Right lobe of liver (tissue), 4 donors: Measurements from ENCODE around the gene OLFML2B.

Source experiments
- POLR2A ChIP-seq: fragments of 450-650 bp; IDR thresholded peaks from one replicate; pipeline ENCODE4 v1.6.1; 2017; ENCODE audit warnings: antibody characterized with exemption, mild to moderate bottlenecking
- TF ChIP-seq, protein P1 (sequence below), 4 donors: fragments of 200-600 bp in 3 of 4; fragments of 450-650 bp in 1 of 4; IDR thresholded peaks; one replicate each; pipeline versions ENCODE4 v1.5.1 to v1.8.0; 2016 to 2022; ENCODE audit warnings: antibody characterized with exemption in 4 of 4, mild to moderate bottlenecking in 2 of 4
- donor health status: DM: no; HTN: no; CAD: no.
- donor health status: DM: no; HTN: no; CAD: no.
- donor health status: DM: no; HTN: yes; CAD: no.

DNA sequence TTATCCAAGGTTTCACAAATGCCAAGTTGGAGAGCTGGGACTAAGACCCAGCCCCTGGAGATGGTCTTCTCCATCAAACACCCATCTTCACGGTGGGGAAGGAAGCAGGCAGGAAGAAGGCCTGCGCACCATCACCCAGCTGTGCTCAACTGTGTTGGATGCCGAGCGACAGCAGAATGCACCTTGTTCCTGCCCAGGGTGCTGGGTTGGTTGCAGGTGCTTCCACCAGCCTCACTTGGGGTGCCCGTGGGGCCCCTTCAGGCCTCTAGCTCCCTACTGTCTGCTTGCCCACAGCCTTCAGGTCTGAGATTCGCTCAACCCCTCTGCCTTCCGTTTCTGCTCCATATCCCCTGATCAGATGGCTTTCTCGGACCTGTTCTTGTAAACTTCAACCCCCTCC is 42.5 kb downstream of the OLFML2B start:
- no peak for TF ChIP-seq POLR2A
- TF ChIP-seq, protein P1, sequence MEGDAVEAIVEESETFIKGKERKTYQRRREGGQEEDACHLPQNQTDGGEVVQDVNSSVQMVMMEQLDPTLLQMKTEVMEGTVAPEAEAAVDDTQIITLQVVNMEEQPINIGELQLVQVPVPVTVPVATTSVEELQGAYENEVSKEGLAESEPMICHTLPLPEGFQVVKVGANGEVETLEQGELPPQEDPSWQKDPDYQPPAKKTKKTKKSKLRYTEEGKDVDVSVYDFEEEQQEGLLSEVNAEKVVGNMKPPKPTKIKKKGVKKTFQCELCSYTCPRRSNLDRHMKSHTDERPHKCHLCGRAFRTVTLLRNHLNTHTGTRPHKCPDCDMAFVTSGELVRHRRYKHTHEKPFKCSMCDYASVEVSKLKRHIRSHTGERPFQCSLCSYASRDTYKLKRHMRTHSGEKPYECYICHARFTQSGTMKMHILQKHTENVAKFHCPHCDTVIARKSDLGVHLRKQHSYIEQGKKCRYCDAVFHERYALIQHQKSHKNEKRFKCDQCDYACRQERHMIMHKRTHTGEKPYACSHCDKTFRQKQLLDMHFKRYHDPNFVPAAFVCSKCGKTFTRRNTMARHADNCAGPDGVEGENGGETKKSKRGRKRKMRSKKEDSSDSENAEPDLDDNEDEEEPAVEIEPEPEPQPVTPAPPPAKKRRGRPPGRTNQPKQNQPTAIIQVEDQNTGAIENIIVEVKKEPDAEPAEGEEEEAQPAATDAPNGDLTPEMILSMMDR (IDR thresholded peaks at IDR 0.05): no peak
